Measurements from ENCODE around the gene TMEM236. TPM values are rescaled to one million over a fixed set of nuclear protein-coding genes. Genes with fewer than 3 reads are reported as not detected.

The TMEM236 gene
- total and polyA plus RNA-seq, 9 of the 15 experiments (the other 6 are each of a cell fraction or from before 2014, with no cell fraction given): 0.04 to 0.13 (median 0.04) TPM; not detected in 4

DNA sequence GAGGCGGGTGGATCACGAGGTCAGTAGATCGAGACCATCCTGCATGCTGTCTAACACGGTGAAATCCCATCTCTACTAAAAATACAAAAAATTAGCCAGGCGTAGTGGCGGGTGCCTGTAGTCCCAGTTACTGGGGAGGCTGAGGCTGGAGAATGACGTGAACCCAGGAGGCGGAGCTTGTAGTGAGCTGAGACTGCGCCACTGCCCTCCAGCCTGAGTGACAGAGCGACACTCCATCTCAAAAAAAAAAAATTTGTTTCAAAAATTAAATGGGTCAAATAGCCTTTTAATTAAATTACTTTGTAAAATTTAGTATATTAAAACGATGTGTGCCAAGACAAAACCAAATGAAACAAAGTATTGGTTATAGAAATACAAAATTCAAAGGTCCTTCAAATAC lies 50.3 kb downstream of the TMEM236 start:
- Histone ChIP-seq H3K4me3 (no peak overlapping the region), H3K36me3 (ENCODE audit: control insufficient read depth, insufficient read depth, low read length) (no peaks in the 10 kb centered on the region), H3K9ac (ENCODE audit: insufficient read depth in 1 of 2, low read depth in 2 of 2, low read length in 2 of 2) (no peak overlapping the region), H3K79me2 (ENCODE audit: control insufficient read depth, insufficient read depth, low read length) (no peaks in the 10 kb centered on the region), H3K27me3 (ENCODE audit: control insufficient read depth in 2 of 2, insufficient read depth in 2 of 2, low read length in 2 of 2) (peaks cover 0 to 11% of the 10 kb centered on the region in 2 experiments; a peak in 3 of 5 replicates), H3K4me1 (replicated peaks in 1 of 2; ENCODE audit: control insufficient read depth in 2 of 2, insufficient read depth in 2 of 2, low read length in 2 of 2) (no peaks in the 10 kb centered on the region; a peak in 2 of 5 replicates), H3K4me2 (ENCODE audit: insufficient read depth, low read length) (peak overlapping the region; percentile 45; the same call in 1 of the 2 replicates), H3K9me3 (replicated peaks; ENCODE audit: control insufficient read depth, insufficient read depth, low read depth, low read length) (no peaks in the 10 kb centered on the region), H3K27ac (ENCODE audit: extremely low read depth, low read depth, low read length) (no peak overlapping the region), H2AFZ (ENCODE audit: low read depth, low read length) (peak overlapping the region; percentile 29; the same call in 1 of the 2 replicates), H4K20me1 (replicated peaks; ENCODE audit: control insufficient read depth, insufficient read depth, low read length) (no peaks in the 10 kb centered on the region), H3K9me1 (ENCODE audit: control insufficient read depth, insufficient read depth, low read length) (no peaks in the 10 kb centered on the region)
- intact Hi-C loops (cut with micrococcal nuclease) (no loop called here), in situ Hi-C loops (cut with MboI) (no loop called here)
- FAIRE-seq: peak; percentile 19
- 19% methylated on average over 11 of the region's 11 CpGs for WGBS (ENCODE audit: insufficient coverage, low coverage, missing lambda C conversion rate)
- BruUV-seq (replicated peaks): no TSS peak
- POLR2A ChIA-PET: no interaction called here
- TF ChIP-seq NRF1 (conservative IDR thresholded peaks at IDR 0.05 in 1 of 2, IDR thresholded peaks at IDR 0.05 in 1 of 2) (peak; percentile 57 to 58), FOXK2 (conservative IDR thresholded peaks at IDR 0.05 in 1 of 2, IDR thresholded peaks at IDR 0.05 in 1 of 2; ENCODE audit: low read depth in 2 of 2) (no peak), ZNF778 (CRISPR knock-in tag; IDR thresholded peaks at IDR 0.05) (no peak)
- TF ChIP-seq, protein P1, sequence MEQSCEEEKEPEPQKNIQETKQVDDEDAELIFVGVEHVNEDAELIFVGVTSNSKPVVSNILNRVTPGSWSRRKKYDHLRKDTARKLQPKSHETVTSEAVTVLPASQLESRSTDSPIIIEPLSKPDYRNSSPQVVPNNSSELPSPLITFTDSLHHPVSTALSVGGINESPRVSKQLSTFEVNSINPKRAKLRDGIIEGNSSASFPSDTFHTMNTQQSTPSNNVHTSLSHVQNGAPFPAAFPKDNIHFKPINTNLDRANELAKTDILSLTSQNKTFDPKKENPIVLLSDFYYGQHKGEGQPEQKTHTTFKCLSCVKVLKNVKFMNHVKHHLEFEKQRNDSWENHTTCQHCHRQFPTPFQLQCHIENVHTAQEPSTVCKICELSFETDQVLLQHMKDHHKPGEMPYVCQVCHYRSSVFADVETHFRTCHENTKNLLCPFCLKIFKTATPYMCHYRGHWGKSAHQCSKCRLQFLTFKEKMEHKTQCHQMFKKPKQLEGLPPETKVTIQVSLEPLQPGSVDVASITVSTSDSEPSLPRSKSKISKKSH (CRISPR knock-in tag; IDR thresholded peaks at IDR 0.05): no peak
- TF ChIP-seq, protein P2, sequence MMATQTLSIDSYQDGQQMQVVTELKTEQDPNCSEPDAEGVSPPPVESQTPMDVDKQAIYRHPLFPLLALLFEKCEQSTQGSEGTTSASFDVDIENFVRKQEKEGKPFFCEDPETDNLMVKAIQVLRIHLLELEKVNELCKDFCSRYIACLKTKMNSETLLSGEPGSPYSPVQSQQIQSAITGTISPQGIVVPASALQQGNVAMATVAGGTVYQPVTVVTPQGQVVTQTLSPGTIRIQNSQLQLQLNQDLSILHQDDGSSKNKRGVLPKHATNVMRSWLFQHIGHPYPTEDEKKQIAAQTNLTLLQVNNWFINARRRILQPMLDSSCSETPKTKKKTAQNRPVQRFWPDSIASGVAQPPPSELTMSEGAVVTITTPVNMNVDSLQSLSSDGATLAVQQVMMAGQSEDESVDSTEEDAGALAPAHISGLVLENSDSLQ (IDR thresholded peaks at IDR 0.05): peak; percentile 74
- CTCF ChIA-PET (ENCODE audit: low intra/inter-chr PET ratio): no interaction called here
- DNase-seq (ENCODE audit: extremely low read depth in 1 of 4, low spot score in 3 of 4): no peak
- ATAC-seq: 0 out of 3 replicates have a peak, but pooled peaks have one; percentile 48
